ENCODE data around the gene CSGALNACT2.

- TF ChIP-seq CTCF (IDR thresholded peaks at IDR 0.05) (no peak), ATF3 (CRISPR knock-in tag; conservative IDR thresholded peaks at IDR 0.05) (no peak), ZNF138 (CRISPR knock-in tag; conservative IDR thresholded peaks at IDR 0.05) (no peak)
Measured at GRCh38 chr10:43124094-43124521, 14.1 kb upstream of the CSGALNACT2 start.
